Measurements from ENCODE around the gene KIAA1755. TPM values are rescaled to one million over a fixed set of nuclear protein-coding genes. Genes with fewer than 3 reads are reported as not detected.

KIAA1755 gene
- polyA plus RNA-seq, 1 of the 3 experiments (the other 2 are of a cell fraction): 0.54 TPM

GRCh38 chr20:38164069-38164468, 96.5 kb downstream of the KIAA1755 start:
- H3K79me2 ChIP-seq (ENCODE audit: insufficient read depth): peaks cover 57% of the 10 kb centered on the region
- no peak for DNase-seq

More at GRCh38 chr20:38164069-38164468, 96.5 kb downstream of the KIAA1755 start:
- TF ChIP-seq GATA2 (CRISPR knock-in tag; IDR thresholded peaks at IDR 0.05) (no peak), TEAD4 (IDR thresholded peaks at IDR 0.05; ENCODE audit: borderline replicate concordance, insufficient read depth) (no peak), TCF12 (IDR thresholded peaks at IDR 0.05) (no peak), POLR2AphosphoS5 (IDR thresholded peaks at IDR 0.05; ENCODE audit: low read depth, low read length) (no peak), REST (IDR thresholded peaks at IDR 0.05; ENCODE audit: low read depth, low read length) (no peak), NFIC (IDR thresholded peaks at IDR 0.05; ENCODE audit: borderline replicate concordance) (no peak), EZH2phosphoT487 (IDR thresholded peaks at IDR 0.05; ENCODE audit: borderline replicate concordance, low read depth) (no peak), FOXJ3 (CRISPR knock-in tag; IDR thresholded peaks at IDR 0.05) (no peak), USF1 (IDR thresholded peaks at IDR 0.05; ENCODE audit: borderline replicate concordance, low read depth) (no peak), JUND (IDR thresholded peaks at IDR 0.05) (no peak), YY1 (IDR thresholded peaks at IDR 0.05; ENCODE audit: low read depth) (no peak)
- 90% methylated on average over 3 of the region's 5 CpGs for WGBS (ENCODE audit: low lambda C conversion rate)
- Histone ChIP-seq H3K9me3 (no peaks in the 10 kb centered on the region), H3K9me2 (no peaks in the 10 kb centered on the region), H4K20me1 (ENCODE audit: insufficient read depth) (no peaks in the 10 kb centered on the region), H3K27ac (ENCODE audit: low read depth in 2 of 2, low read length in 1 of 2) (0 out of 4 replicates have a peak overlapping the region, but pooled peaks of 1 of the 2 experiments have one; percentile 58), H2AFZ (ENCODE audit: low read depth) (no peak overlapping the region), H3K9ac (peak overlapping the region; percentile 70), H3K4me3 (ENCODE audit: low read depth in 2 of 2, low read length in 1 of 2) (peak overlapping the region; percentile 58 to 77), H3K4me1 (ENCODE audit: control insufficient read depth in 1 of 2, insufficient read depth in 2 of 2, low read depth in 1 of 2, low read length in 1 of 2) (peaks cover 36 to 39% of the 10 kb centered on the region in 2 experiments; a peak in 3 of 4 replicates), H3K36me3 (replicated peaks in 1 of 2; ENCODE audit: control insufficient read depth in 1 of 2, insufficient read depth in 2 of 2, low read length in 1 of 2) (peaks cover 18 to 26% of the 10 kb centered on the region in 2 experiments), H3K4me2 (peak overlapping the region; percentile 91), H3F3A (replicated peaks; ENCODE audit: insufficient read depth) (peaks cover 51% of the 10 kb centered on the region), H3K27me3 (ENCODE audit: insufficient read depth) (no peaks in the 10 kb centered on the region)
- POLR2A ChIA-PET: no interaction called here
- CTCF ChIA-PET: interaction anchor here (0.8 to 3.2 kb wide), 28 partner anchors 9 to 109 kb away, joined by 3 to 26 read pairs (median 4); no protein-coding TSS in a partner anchor

All from SK-N-SH (cell line).